ENCODE data around the gene NAP1L4. TPM values are rescaled to one million over a fixed set of nuclear protein-coding genes. Genes with fewer than 3 reads are reported as not detected.

Gene NAP1L4
- total and polyA plus RNA-seq, 4 donors, result 56.3 to 191 (median 77.3) TPM

- H3K4me1 ChIP-seq (ENCODE audit: control insufficient read depth in 5 of 5, insufficient read depth in 5 of 5, low read length in 5 of 5), result peaks cover 10 to 41% (median 15%) of the 10 kb centered on the region in 5 donors
- H3K9ac ChIP-seq (ENCODE audit: insufficient read depth in 1 of 2, low read length in 2 of 2), result peak overlapping the region; percentile 30 to 81
- no peaks in the 10 kb centered on the region for H3K9me3 ChIP-seq (ENCODE audit: control insufficient read depth in 4 of 4, insufficient read depth in 3 of 4, low read length in 3 of 4)
- no peak for TF ChIP-seq CTCF (IDR thresholded peaks at IDR 0.05; ENCODE audit: control extremely low read depth, extremely low read depth)
- no peaks in the 10 kb centered on the region for H3K27me3 ChIP-seq (ENCODE audit: control insufficient read depth in 3 of 3, insufficient read depth in 3 of 3, low read length in 2 of 3)
- ATAC-seq (ENCODE audit: insufficient read depth, low FRiP score), result no peak
- H3K4me3 ChIP-seq, result peak overlapping the region; percentile 93
- peaks cover 0 to 3% (median under 1%) of the 10 kb centered on the region in 4 donors for H3K36me3 ChIP-seq (ENCODE audit: control insufficient read depth in 4 of 4, insufficient read depth in 4 of 4, low read length in 4 of 4)
- DNase-seq, result no peak
- WGBS, 2 donors, result 2 to 4% methylated on average over 17 of the region's 17 CpGs
- peak overlapping the region; percentile 73 to 96 for H3K27ac ChIP-seq (ENCODE audit: low read depth in 1 of 2, low read length in 1 of 2)
Observed at GRCh38 chr11:2990617-2991451, 1.3 kb downstream of the NAP1L4 start.

- Histone ChIP-seq H3K4me1 (ENCODE audit: control insufficient read depth in 5 of 5, insufficient read depth in 5 of 5, low read length in 5 of 5) (peaks cover 10 to 41% (median 15%) of the 10 kb centered on the region in 5 donors), H3K9me3 (ENCODE audit: control insufficient read depth in 4 of 4, insufficient read depth in 3 of 4, low read length in 3 of 4) (no peaks in the 10 kb centered on the region), H3K4me3 (no peak overlapping the region), H3K36me3 (ENCODE audit: control insufficient read depth in 4 of 4, insufficient read depth in 4 of 4, low read length in 4 of 4) (peaks cover 0 to 3% (median under 1%) of the 10 kb centered on the region in 4 donors), H3K9ac (ENCODE audit: insufficient read depth in 1 of 2, low read length in 2 of 2) (peak overlapping the region in 1 of 2 donors; percentile 14), H3K27me3 (ENCODE audit: control insufficient read depth in 3 of 3, insufficient read depth in 3 of 3, low read length in 2 of 3) (no peaks in the 10 kb centered on the region), H3K27ac (ENCODE audit: low read depth in 1 of 2, low read length in 1 of 2) (no peak overlapping the region)
- ATAC-seq (ENCODE audit: insufficient read depth, low FRiP score) (no peak), DNase-seq (no peak)
- no peak for TF ChIP-seq CTCF (IDR thresholded peaks at IDR 0.05; ENCODE audit: control extremely low read depth, extremely low read depth)
- 31 to 32% methylated on average over 3 of the region's 3 CpGs for WGBS, 2 donors
Observed at GRCh38 chr11:2989551-2989950, 2.6 kb downstream of the NAP1L4 start.

- DNase-seq (no peak), ATAC-seq (ENCODE audit: insufficient read depth, low FRiP score) (no peak)
- no peak overlapping the region for H3K27ac ChIP-seq (ENCODE audit: low read depth in 1 of 2, low read length in 1 of 2)
- 23 to 25% methylated on average over 4 of the region's 4 CpGs for WGBS, 2 donors
- peak overlapping the region in 1 of 2 donors; percentile 14 for H3K9ac ChIP-seq (ENCODE audit: insufficient read depth in 1 of 2, low read length in 2 of 2)
- no peaks in the 10 kb centered on the region for H3K27me3 ChIP-seq (ENCODE audit: control insufficient read depth in 3 of 3, insufficient read depth in 3 of 3, low read length in 2 of 3)
- peaks cover 10 to 41% (median 15%) of the 10 kb centered on the region in 5 donors for H3K4me1 ChIP-seq (ENCODE audit: control insufficient read depth in 5 of 5, insufficient read depth in 5 of 5, low read length in 5 of 5)
- no peaks in the 10 kb centered on the region for H3K9me3 ChIP-seq (ENCODE audit: control insufficient read depth in 4 of 4, insufficient read depth in 3 of 4, low read length in 3 of 4)
- no peak for TF ChIP-seq CTCF (IDR thresholded peaks at IDR 0.05; ENCODE audit: control extremely low read depth, extremely low read depth)
- H3K4me3 ChIP-seq, result no peak overlapping the region
- H3K36me3 ChIP-seq (ENCODE audit: control insufficient read depth in 4 of 4, insufficient read depth in 4 of 4, low read length in 4 of 4), result peaks cover 0 to 3% (median under 1%) of the 10 kb centered on the region in 4 donors
Observed at GRCh38 chr11:2989006-2989405, 3.1 kb downstream of the NAP1L4 start.
